ENCODE data around the gene TGFB1. TPM values are rescaled to one million over a fixed set of nuclear protein-coding genes. Genes with fewer than 3 reads are reported as not detected.

TGFB1 gene
- total and polyA plus RNA-seq, 9 of the 15 experiments (the other 6 are each of a cell fraction or from before 2014, with no cell fraction given), result 0.24 to 159 (median 17.2) TPM

DNA sequence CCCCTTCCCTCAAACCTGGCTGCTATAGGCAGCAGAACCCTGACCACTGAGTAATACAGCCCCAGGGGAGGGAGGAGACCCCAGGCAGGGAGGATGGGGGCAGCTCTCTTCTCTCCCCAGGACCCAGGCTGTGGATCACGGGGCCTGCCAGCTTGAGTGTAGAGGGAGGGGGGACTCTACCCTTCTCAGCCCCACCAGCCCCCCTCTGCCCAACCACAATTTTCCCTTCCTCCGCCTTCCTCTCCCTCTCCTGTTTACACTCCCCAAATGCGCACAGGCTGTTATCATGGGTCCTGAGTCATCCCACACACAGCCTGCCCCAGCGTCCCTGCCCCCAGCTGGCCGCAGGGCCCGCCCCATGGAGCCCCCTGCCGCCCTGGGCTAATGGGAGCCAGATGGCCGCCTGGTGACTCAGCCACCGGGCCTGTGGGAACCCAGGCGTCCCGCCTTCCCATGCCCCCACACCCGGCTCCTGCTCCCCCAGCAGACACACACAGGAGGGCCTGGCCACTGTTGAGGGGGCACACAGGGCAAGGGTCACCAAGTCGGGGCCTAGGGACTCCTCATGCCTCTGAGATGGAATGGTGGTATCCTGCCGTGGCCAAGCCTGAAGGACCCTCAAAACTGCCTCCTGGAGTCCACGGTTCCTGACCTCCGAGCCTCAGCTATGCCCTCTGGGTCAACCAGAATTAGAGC is 30.1 kb downstream of the TGFB1 start (continued):
- peak in 1 of 2 experiments; percentile 63; a peak in 2 of 4 replicates for TF ChIP-seq ZNF318 (IDR thresholded peaks at IDR 0.05; ENCODE audit: borderline replicate concordance in 1 of 2, low read depth in 1 of 2)
- TF ChIP-seq, protein P1, sequence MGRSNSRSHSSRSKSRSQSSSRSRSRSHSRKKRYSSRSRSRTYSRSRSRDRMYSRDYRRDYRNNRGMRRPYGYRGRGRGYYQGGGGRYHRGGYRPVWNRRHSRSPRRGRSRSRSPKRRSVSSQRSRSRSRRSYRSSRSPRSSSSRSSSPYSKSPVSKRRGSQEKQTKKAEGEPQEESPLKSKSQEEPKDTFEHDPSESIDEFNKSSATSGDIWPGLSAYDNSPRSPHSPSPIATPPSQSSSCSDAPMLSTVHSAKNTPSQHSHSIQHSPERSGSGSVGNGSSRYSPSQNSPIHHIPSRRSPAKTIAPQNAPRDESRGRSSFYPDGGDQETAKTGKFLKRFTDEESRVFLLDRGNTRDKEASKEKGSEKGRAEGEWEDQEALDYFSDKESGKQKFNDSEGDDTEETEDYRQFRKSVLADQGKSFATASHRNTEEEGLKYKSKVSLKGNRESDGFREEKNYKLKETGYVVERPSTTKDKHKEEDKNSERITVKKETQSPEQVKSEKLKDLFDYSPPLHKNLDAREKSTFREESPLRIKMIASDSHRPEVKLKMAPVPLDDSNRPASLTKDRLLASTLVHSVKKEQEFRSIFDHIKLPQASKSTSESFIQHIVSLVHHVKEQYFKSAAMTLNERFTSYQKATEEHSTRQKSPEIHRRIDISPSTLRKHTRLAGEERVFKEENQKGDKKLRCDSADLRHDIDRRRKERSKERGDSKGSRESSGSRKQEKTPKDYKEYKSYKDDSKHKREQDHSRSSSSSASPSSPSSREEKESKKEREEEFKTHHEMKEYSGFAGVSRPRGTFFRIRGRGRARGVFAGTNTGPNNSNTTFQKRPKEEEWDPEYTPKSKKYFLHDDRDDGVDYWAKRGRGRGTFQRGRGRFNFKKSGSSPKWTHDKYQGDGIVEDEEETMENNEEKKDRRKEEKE (IDR thresholded peaks at IDR 0.05; ENCODE audit: borderline replicate concordance in 1 of 2, control insufficient read depth in 1 of 2, low read depth in 2 of 2, low read length in 1 of 2), result no peak
- TF ChIP-seq, protein P2, sequence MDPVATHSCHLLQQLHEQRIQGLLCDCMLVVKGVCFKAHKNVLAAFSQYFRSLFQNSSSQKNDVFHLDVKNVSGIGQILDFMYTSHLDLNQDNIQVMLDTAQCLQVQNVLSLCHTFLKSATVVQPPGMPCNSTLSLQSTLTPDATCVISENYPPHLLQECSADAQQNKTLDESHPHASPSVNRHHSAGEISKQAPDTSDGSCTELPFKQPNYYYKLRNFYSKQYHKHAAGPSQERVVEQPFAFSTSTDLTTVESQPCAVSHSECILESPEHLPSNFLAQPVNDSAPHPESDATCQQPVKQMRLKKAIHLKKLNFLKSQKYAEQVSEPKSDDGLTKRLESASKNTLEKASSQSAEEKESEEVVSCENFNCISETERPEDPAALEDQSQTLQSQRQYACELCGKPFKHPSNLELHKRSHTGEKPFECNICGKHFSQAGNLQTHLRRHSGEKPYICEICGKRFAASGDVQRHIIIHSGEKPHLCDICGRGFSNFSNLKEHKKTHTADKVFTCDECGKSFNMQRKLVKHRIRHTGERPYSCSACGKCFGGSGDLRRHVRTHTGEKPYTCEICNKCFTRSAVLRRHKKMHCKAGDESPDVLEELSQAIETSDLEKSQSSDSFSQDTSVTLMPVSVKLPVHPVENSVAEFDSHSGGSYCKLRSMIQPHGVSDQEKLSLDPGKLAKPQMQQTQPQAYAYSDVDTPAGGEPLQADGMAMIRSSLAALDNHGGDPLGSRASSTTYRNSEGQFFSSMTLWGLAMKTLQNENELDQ (CRISPR knock-in tag; IDR thresholded peaks at IDR 0.05; ENCODE audit: borderline replicate concordance), result no peak
- peak; percentile 97 for TF ChIP-seq ZBTB7A (IDR thresholded peaks at IDR 0.05; ENCODE audit: borderline replicate concordance, control insufficient read depth, low read depth, low read length)
- TF ChIP-seq PHTF2 (CRISPR knock-in tag; IDR thresholded peaks at IDR 0.05), result no peak
- TF ChIP-seq ETV1 (tag; conservative IDR thresholded peaks at IDR 0.05; ENCODE audit: low read depth), result no peak
- TF ChIP-seq ZNF77 (CRISPR knock-in tag; IDR thresholded peaks at IDR 0.05), result no peak
- TF ChIP-seq ETV6 (IDR thresholded peaks at IDR 0.05; ENCODE audit: borderline replicate concordance in 1 of 2, low read depth in 2 of 2, low read length in 1 of 2), result 0 out of 4 replicates have a peak, but pooled peaks of 1 of the 2 experiments have one; percentile 62
- TF ChIP-seq ETV6 (CRISPR knock-in tag; IDR thresholded peaks at IDR 0.05; ENCODE audit: borderline replicate concordance), result no peak
- TF ChIP-seq ZNF830 (CRISPR knock-in tag; IDR thresholded peaks at IDR 0.05), result no peak
- peak; percentile 44 for TF ChIP-seq CHD4 (IDR thresholded peaks at IDR 0.05; ENCODE audit: insufficient read depth, insufficient replicate concordance, low read depth, low read length, poor library complexity, severe bottlenecking)
- no peak for TF ChIP-seq NR1H2 (CRISPR knock-in tag; IDR thresholded peaks at IDR 0.05)
